Activated CD4-positive, alpha-beta T cell treated with anti-CD3 and anti-CD28 coated beads for 48 hours (primary cell): ENCODE results near the gene SS18L1.

Source experiments
- DNase-seq: peaks from one replicate; pipeline ENCODE4 v3.0.0-alpha.2; 2020

Gene SS18L1

DNA sequence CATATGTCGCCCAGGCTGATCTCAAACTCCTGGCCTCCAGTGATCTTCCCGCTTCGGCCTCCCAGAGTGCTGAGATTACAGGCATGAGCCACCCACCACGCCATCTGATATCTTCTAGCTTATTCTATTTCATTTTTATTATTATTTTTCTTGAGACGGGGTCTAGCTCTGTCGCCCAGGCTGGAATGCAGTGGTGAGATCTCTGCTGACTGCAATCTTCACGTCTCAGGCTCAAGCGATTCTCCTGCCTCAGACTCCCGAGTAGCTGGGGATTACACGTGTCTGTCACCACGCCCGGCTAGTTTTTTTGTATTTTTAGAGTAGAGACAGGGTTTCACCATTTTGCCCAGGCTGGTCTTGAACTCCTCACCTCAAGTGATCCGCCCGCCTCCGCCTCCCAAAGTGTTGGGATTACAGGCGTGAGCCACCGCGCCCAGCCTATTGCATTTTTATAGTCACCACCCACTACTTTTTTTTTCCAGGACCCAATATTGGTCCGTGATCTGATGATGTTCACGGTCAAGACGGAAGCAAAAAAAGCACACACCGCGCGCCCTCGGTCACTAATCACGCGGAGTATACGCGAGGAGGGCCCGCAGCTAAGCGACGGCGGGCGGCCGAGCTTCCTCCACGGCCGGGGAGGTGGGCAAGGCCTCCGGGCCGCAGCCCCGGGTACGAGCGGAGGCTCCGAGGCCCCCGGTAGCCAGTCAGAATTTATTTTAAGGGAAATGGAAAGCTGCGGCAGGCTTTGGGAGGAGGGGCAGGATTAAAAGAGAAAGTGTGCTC lies 22.4 kb upstream of the SS18L1 start:
- peak; percentile 57 for DNase-seq

DNA sequence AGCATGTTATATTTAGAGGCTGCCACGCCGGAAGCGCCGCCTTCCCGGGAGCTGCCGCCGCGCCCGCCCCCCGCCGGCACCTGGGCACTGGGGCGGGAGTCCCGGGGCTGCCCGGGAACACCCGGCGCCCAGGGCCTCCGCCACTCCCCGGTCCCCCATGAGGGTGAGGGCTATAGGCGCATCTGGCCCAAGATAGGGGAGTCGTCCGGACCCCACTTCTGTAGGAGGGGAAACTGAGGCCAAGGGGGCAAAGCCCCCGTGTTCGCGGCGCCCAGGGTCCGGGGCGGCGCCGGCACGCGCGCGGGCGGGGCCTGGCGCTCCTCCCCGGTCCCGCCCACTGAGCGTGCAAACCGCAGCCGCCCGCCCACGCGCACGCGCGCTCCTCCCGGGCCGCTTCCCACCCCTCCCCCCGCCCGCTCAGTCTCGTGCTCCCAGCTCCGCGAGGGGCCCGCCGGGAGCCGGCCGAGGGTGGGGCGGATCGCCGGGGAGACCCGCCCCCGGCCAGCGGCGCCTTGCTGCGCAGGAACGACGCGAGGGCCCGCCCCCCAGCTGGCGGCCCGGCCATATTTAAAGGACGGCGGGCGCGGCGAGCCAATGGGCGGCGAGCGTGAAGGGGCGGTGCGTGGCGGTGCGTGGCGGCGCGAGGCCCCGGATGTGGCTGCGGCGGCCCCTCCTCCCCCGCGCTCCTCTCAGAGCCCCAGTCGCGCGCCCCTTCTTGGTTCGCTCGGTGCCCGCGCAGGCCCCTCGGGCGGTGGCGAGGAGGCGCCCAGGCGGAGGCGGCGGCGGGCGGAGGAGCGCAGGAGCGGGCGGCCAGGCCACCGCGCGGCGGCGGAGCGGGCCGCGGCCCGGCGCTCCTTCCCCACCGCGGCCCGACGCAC lies 21.6 kb upstream of the SS18L1 start, which contains the start of gene LSM14B:
Gene LSM14B (plus strand): TSS at position 700 of the 878 bp plus-strand sequence. CDS start 192 bp downstream, outside the sequence.
- DNase-seq: peak; percentile 97

DNA sequence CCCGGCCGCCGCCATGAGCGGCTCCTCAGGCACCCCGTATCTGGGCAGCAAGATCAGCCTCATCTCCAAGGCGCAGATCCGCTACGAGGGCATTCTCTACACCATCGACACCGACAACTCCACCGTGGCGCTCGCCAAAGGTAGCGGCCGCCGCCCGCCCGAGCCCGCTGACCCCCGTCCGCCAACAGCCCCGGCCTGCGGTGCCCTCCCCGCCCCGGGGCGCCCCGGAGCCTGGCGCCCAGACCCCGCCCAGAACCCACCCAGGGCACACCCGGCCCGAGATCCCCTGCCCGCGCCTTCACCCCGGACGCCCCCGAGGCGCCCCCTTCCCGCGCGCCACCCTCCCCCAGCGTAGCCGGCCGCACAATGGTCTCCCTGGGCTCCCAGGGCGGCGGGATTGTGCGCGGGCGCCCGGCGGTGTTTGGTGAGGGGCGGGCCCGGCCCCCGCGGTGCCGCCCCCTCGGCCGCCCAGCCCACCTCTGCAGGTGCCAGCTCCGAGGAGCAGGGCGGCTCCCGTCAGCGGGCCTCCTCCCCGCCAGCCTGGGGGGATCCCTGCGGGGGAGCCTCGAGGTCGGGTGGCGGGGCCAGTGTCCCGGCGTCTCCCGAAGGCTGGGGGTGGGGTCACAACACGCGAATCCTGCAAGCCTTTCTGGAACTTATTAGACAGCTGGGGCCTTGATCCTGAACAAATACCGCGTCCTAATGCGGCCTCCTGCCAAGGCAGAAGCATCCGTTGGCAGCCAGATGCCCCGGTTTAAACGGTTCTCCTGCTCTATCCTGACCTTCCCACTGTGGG lies 20.7 kb upstream of the SS18L1 start:
- peak; percentile 31 for DNase-seq

DNA sequence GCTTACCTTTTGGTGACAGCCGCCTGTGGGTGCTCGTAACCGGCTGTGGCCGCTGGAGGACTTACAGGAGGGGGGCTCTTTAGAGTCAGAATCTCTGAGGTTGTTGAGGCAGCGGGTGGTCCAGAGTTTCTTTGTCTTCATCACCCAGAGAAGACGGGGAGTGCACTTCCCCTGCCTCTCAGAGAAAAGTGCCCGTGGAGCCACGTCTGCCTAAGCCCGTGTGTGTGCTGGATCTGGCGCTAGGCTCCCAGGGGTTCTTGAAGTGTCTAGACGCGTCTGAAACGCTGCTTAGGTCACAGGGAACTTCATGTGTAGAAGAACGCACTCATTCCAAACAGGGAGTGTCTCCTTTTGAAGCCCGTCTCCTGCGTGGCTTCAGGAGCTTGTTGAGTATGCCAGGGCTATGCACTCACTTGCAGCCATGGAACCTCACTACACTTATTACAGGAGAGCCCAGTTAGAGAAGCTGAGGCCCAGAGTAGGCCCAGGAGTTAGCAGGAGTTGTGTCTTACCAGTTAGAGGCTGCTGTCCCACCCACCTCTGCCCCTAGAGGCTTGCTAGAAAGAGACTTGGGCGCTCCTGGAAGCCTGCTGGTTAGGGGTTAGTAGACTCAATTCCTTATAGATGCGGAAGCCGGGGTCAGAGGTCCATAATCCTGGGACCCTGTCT lies 20.0 kb upstream of the SS18L1 start:
- DNase-seq: no peak

DNA sequence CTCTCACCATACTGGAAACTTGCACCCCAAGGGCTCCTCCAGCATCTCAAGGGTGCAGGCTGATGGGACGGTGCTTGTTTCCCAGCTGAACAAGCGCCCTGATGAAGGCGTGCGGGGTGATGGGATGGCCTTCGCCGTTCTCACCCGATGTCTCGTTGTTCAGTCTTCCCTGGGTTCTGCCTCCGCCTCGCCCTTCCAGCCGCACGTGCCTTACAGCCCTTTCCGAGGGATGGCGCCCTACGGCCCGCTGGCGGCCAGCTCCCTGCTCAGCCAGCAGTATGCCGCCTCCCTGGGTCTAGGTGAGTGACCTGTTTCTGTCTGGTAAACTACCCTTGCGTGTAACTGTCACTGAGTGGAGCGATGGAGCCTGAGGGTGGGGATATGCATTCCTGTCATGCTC lies 17.4 kb upstream of the SS18L1 start:
- DNase-seq: no peak

DNA sequence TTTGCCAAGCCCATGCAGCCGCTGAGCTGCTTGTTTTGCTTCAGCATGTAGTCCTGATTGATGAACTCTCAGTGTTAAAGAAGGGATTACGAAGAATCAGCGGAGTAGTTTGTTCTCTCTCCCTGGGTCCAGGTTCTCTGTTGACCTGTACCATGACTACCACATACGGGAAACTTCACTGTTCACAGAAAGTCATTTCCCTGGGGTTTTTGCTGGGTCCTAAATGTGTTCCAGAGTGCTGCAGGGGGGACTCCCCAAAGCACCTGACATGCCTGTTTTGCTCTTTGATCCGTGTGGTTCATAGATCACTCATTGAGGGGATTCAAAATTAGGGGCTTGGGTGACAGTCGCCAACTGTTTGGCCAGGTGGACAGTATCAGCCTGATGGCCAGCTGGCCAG lies 15.8 kb upstream of the SS18L1 start:
- DNase-seq: no peak

DNA sequence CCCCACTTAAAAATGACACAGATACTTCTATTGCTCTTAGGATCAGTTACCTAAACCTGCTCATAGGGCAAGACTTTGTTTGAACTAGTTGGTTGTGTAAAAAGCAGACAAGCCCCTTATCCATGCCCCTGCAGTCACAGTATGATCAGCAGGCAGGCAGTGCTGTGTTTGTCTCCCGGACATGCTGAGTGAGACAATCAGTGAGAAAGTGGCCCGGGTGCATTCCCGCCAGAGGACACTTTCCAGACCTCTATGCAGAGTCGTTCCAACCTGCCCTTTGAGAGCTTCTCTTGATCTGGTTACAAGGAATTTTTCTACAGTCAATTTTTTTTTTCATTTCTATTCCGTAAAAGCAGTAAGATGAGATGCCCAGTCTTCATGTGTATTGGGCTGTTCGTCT lies 15.1 kb upstream of the SS18L1 start:
- DNase-seq: no peak

DNA sequence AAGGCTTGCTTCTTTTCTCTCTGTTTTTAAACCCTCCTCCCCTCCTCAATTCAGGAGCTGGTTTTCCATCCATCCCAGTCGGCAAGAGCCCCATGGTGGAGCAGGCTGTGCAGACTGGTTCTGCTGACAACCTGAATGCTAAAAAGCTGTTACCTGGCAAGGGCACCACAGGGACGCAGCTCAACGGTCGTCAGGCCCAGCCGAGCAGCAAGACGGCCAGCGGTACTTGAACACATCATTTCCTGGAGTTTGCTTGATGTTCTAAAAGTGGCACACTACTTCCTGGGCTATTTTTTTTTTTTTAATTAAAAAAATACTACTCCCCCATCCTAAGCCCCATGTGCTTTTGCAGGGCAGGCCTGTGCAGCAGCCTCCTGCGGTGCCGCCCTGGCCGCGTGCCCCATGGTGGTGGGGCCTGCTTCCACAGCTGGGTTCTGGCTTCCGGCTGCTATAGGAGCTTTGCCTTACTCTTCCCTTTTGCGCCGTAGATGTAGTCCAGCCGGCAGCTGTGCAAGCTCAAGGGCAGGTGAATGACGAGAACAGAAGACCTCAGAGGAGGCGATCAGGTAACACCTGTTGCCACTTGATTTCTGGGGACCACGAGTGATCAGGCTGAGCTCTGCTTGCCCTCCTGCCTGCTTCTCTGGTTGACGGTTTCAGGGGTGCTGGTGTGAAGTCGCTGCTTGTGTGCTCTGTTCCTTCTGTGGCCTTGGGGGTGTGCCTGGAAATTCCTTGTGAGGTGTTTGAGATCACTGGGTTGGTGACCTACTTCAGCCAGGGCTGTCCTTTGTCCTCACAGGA lies 13.6 kb upstream of the SS18L1 start:
- no peak for DNase-seq

DNA sequence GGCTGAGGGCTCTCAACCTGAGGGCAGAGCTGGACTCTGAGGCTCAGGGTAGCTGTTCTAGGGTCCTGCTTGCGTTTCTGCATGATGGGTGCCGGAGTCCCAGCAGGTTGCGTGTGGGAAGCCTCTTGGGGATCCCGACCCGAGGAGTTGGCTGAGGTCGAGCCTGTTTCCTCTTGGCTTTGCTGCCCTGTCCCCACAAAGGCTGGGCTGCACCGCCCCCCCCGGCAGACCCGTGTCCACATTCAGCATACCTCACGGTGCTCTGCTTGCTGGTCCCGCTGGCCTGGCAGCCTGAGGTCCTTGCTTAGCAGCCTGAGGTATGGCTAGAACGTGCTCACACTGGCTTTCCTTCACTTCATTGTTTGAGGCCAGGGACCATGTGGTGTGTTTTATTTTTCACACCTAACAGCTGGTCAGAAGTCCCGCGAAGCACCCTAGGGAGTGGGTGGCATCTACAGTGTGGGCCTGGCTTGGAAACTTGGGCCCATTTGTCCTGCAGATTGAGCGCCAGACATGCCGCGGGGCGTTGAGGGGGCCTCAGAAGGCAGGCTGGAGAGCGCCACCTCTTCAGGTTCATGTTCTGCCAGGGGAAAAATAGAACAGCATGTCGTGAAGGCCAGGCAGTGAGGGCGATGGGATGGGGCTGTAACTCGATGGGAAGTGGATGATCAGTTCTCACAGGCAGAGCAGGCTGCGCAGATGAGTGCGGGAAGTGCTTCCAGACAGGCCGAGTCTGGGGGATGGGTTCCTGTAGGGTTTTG lies 11.8 kb upstream of the SS18L1 start:
- DNase-seq: no peak

DNA sequence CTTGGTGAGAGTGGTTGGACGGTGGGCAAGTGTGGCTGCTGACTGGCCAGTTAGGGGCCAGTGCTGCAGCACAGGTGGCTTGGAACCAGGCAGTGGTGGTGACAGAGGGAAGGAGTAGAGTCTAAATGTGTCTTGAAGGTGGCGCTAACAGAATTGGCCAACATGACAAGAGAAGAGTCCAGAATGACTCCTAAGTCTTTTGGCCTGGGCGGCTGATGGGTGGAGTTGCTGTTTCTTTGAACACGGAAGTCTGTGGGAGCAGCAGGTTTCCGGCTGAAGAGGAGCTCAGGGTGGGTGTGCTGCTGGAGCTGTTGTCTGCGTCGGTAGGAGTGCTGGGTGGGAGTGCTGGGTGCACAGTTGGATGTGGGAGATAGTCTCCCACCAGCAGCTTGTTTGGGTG lies 11.1 kb upstream of the SS18L1 start:
- DNase-seq: no peak

DNA sequence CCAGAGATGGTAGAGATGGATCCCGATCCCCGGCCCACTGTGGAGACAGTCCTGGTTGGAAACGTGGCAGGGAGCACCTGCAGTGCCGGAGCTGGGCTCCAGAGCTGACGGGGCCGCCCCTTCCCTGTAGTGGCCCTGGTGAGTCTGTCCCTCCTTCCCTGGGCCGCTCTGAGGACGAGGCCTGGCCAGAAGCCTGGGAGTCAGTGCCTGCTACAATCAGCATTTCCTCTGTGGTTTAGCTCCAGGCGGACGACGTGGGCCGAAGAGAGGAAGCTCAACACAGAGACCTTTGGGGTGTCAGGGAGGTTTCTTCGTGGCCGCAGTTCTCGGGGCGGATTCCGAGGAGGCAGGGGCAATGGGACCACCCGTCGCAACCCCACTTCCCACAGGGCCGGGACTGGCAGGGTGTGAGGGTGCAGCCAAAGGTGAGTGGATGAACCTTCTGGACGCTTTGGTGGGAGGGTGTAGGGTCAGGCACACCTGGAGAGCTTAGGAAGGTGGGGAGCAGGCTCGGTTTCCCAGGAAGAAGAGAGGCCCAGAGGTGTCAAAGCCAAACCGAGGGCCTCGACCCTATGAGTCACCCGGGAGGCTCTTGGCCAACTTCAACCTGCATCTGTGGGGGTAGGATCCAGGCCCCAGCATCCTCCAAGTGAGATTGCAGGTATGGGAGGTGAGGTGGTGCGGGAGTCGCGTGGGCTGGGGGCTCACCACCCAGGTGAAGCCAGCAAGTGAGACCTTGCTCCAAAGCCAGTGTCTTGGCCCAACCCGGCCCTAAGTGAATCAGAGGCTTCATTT lies 10.3 kb upstream of the SS18L1 start:
- no peak for DNase-seq

DNA sequence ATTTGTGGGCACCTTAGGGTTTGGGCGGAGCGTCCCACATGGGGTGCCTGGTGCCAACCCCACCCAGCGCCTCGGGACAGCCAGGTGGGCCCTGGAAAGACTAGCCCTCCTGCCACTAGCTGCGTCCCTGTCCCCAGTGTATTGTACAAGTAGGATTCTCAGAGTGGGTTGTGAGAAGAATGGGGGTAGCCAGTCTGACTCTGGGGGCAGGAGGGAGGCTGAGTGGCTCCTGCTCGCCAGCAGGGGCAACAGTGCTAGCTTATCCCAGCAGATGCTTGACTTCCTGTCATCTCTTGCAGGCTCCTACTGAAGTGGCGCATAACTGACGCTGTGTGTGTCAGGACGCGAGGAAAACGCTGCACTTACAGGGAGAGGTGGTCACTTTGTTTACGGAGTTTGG lies 9.7 kb upstream of the SS18L1 start:
- no peak for DNase-seq

DNA sequence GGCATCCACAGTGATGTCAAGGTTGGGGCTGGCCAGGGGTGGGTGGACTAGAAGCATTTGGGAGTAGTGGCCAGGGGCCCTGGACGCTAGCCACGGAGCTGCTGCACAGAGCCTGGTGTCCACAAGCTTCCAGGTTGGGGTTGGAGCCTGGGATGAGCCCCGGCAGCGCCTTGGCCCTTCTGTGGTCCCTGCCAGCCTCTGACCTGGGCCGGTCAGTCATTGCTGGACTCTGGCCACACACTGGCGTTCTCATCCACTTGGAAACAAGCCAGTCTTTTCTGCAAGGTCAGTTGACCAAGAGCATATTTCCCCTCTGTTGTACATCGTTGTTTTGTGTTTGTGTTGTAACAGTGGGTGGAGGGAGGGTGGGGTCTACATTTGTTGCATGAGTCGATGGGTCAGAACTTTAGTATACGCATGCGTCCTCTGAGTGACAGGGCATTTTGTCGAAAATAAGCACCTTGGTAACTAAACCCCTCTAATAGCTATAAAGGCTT lies 8.8 kb upstream of the SS18L1 start:
- no peak for DNase-seq

DNA sequence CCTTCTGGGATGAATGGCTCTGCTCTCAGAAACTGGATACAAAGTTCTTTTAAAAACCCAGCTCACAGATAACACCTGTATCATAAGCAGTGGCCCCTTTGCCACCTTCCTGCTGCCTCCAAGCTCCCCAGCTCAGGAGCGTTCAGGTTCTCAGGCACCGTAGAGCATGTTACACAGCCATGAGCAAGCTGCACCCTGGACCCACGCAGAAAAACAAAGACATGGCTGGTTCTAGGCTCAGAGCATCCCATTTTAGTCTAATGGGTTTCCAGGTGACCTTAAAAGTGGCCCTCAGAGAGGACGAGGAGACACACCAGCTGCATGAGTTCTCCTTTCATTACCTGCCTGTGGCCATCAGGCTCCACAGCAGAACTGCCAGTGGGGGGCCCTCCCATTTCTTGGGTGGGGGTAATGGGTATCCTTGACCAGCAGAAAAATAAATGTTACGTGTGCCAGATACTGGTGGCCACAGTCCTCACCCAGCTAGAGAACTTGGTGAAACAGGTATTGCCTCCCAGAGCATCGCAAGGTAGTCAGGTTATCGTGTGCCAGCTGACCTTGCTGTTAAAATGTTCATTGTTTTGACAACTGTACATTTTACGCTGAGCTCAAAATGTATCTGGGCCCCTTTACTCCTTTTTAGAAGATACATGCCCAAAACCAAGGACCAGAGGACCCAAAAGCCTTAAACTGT lies 7.8 kb upstream of the SS18L1 start:
- no peak for DNase-seq

DNA sequence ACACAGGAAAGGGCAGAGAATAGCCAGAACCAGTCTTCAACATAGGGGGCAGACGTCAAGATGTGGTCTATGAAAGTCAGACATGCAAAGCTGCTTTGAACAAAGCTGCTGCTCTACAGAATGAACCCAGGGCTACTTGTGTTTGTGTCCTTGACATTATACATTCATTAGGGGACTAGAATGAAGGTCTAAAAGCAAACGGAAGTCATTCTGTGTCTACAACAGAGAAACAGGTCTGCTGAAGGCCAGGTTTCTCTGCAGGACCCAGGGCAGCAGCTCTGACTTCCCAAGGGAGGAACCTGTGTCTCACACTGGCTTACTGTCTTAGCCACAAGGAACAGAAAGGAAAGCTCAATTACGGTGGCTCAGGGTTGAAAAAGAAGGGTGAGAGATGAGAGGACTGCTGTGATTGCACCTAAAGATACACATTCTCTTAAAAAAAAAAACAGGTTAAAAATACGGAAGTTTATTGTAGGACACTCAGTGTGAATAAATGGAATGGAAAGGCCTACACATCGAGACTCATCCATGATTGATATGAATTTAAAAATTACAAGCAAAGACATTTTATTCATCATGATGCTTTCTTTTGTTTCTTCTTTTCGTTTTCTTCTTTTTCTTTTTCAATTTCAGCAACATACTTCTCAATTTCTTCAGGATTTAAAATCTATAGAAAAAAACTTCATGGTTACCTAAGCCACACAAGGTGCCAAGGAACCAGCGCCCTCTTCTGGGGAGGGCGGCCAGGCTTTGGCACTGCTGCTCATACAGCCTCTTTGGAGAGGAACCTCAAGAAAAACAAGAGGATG lies 7.1 kb upstream of the SS18L1 start:
- peak; percentile 77 for DNase-seq

DNA sequence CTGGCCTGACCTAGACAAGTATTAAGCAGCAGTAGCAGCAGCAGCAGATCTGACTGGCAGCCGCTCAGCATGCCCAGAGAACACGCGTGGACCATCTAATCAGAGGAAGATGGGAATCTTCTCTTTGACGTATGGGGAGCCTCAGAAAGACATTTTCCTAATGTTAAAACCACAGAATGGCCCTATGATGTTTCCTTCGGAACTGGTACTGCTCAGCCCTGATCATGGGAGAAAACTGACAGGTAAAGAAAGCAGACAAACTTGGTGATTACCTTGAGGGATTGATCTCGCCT lies 6.5 kb upstream of the SS18L1 start:
- DNase-seq: no peak

DNA sequence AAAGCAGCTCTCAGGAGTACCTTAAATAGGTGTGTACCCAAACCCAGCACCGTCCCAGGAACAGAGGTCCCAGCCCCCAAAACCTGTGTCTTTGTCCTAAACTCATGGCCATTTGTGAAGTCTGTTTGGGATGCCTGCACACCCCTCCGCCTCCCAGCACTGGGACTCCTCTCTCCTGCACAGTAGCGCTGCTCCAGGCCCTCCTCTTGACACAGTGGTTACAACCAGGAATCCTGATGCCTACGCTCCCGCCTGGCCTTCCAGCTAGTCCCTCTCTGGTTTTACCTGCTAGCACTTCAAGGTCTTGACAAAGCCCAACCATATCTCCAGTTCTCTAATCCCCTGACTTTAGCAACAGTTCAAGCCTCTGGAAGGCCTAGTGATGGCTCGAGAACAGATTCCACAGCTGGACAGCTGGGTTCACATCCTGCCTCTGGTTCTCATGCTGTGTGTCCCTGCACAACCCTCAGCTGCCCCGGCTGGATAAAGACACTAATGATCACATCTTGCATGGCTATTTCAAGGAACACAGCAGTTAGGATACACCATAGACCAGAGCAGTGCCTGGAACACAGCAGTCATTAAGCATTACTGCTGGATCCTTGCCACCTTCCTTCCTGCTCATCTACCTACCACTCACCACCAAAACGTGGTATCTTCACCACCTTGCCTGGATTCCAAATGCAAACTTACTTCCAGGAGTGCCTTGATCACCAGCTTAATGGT lies 5.9 kb upstream of the SS18L1 start:
- no peak for DNase-seq

DNA sequence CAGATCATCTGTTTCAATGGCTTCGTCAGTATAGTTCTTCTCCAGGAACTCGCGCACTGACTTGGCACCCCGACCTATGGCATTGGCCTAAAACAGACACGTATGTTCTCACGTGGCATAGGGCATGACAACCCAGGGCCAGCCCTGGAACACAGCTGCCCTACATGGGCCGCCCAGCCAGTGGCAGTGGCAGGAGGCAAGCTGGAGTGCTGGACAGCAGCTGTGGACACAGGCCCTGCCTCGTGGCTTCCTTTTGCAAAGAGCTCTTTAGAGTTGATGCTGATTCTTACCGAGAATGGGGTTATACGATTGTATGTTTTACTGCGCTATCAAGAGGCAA lies 5.4 kb upstream of the SS18L1 start:
- no peak for DNase-seq
